Ishikawa (cell line): ENCODE measurements around the gene POLD2.

Experiments used
- CEBPB ChIP-seq: IDR thresholded peaks from 2 replicates; pipeline ENCODE4 v1.6.1; 2012
- CREB1 ChIP-seq: IDR thresholded peaks from 2 replicates; pipeline ENCODE4 v1.6.1; 2012; ENCODE audit warnings: low read depth
- EGR1 ChIP-seq: IDR thresholded peaks from 2 replicates; pipeline ENCODE4 v1.6.1; 2012
- EP300 ChIP-seq: IDR thresholded peaks from 2 replicates; pipeline ENCODE4 v1.6.1; 2012; ENCODE audit warnings: borderline replicate concordance
- FOXM1 ChIP-seq: IDR thresholded peaks from 2 replicates; pipeline ENCODE4 v1.6.1; 2012; ENCODE audit warnings: low read depth, borderline replicate concordance
- MAX ChIP-seq: IDR thresholded peaks from 2 replicates; pipeline ENCODE4 v1.6.1; 2012
- NFIC ChIP-seq: IDR thresholded peaks from 2 replicates; pipeline ENCODE4 v1.6.1; 2012
- RAD21 ChIP-seq: IDR thresholded peaks from 2 replicates; pipeline ENCODE4 v1.6.1; 2012; ENCODE audit warnings: low read depth
- REST ChIP-seq: IDR thresholded peaks from 2 replicates; pipeline ENCODE4 v1.6.1; 2012; ENCODE audit warnings: low read depth, mild to moderate bottlenecking
- TAF1 ChIP-seq: IDR thresholded peaks from 2 replicates; pipeline ENCODE4 v1.6.1; 2012; ENCODE audit warnings: low read depth, mild to moderate bottlenecking
- TCF12 ChIP-seq: IDR thresholded peaks from 2 replicates; pipeline ENCODE4 v1.6.1; 2012; ENCODE audit warnings: low read depth
- TEAD4 ChIP-seq: IDR thresholded peaks from 2 replicates; pipeline ENCODE4 v1.6.1; 2012
- USF1 ChIP-seq: IDR thresholded peaks from 2 replicates; pipeline ENCODE4 v1.6.1; 2012
- YY1 ChIP-seq: IDR thresholded peaks from 2 replicates; pipeline ENCODE4 v1.6.1; 2012; ENCODE audit warnings: low read depth
- ZBTB7A ChIP-seq: IDR thresholded peaks from 2 replicates; pipeline ENCODE4 v1.6.1; 2012; ENCODE audit warnings: low read depth

POLD2 gene

GRCh38 chr7:44138698-44139097, 15.3 kb upstream of the POLD2 start:
- TF ChIP-seq RAD21 (no peak), CEBPB (no peak), YY1 (no peak), MAX (no peak), NFIC (no peak), ZBTB7A (no peak), FOXM1 (no peak), TEAD4 (no peak), CREB1 (no peak), EGR1 (no peak), TCF12 (no peak), EP300 (no peak), USF1 (no peak), TAF1 (no peak), REST (no peak)

GRCh38 chr7:44136731-44137130, 13.4 kb upstream of the POLD2 start:
- TF ChIP-seq TCF12: no peak
- TF ChIP-seq CEBPB: no peak
- no peak for TF ChIP-seq USF1
- no peak for TF ChIP-seq ZBTB7A
- no peak for TF ChIP-seq MAX
- TF ChIP-seq TEAD4: no peak
- no peak for TF ChIP-seq NFIC
- no peak for TF ChIP-seq EP300
- TF ChIP-seq TAF1: no peak
- TF ChIP-seq YY1: no peak

GRCh38 chr7:44134943-44135628, 11.7 kb upstream of the POLD2 start:
- no peak for TF ChIP-seq YY1

GRCh38 chr7:44133295-44133694, 9.9 kb upstream of the POLD2 start:
- TF ChIP-seq USF1: no peak
- no peak for TF ChIP-seq EGR1
- TF ChIP-seq REST: no peak
- no peak for TF ChIP-seq TEAD4
- TF ChIP-seq ZBTB7A: no peak
- no peak for TF ChIP-seq FOXM1
- no peak for TF ChIP-seq CEBPB
- TF ChIP-seq CREB1: no peak
- TF ChIP-seq YY1: no peak
- TF ChIP-seq NFIC: no peak
- no peak for TF ChIP-seq RAD21
- TF ChIP-seq TCF12: no peak
- TF ChIP-seq EP300: no peak
- no peak for TF ChIP-seq MAX
- TF ChIP-seq TAF1: no peak

GRCh38 chr7:44132039-44132438, 8.7 kb upstream of the POLD2 start:
- TF ChIP-seq EGR1: no peak
- TF ChIP-seq RAD21: no peak
- TF ChIP-seq TAF1: no peak
- no peak for TF ChIP-seq CEBPB
- TF ChIP-seq TCF12: no peak
- no peak for TF ChIP-seq ZBTB7A
- TF ChIP-seq FOXM1: no peak
- TF ChIP-seq NFIC: no peak
- no peak for TF ChIP-seq USF1
- no peak for TF ChIP-seq EP300
- no peak for TF ChIP-seq YY1
